GM18873 (cell line): Measurements from ENCODE around the gene ELP1.
"Not testable (repeated sequence)": the region's sequence is repeated elsewhere in the genome, so short reads cannot be mapped to it uniquely, and the experiment has no call there.

Source experiments
- ATAC-seq: cut with Tn5 transposase; IDR thresholded peaks from one replicate; pipeline ENCODE4 v1.9.1; 2021; ENCODE audit warnings: mild to moderate bottlenecking, moderate library complexity, moderate number of reproducible peaks; ENCODE audit not compliant: unreplicated experiment, low FRiP score

ELP1 gene

GRCh38 chr9:108854641-108855528, 79.0 kb downstream of the ELP1 start:
- no peak for ATAC-seq

DNA sequence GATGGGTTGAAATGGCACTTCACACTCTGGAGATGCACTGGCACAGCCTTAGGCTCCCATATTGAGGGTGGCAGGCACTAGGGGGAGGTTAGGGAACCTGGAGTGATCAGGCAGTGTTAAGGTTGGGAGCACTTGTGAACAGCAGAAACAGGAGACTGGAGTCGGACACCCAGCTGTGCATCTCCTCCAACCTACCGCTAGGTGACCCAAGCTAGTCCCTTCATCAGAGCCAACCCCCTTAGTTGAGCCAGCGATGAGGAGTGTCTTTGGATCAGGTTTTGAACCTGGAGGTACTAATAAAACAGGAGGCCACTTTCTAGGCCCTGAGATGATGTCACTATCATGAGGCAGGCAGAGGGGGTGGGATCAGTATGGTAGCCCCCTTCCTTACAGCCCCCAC, 79.8 kb downstream of the ELP1 start:
- no peak for ATAC-seq

- ATAC-seq = no peak
Measured at GRCh38 chr9:108852079-108852478, 81.8 kb downstream of the ELP1 start.

DNA sequence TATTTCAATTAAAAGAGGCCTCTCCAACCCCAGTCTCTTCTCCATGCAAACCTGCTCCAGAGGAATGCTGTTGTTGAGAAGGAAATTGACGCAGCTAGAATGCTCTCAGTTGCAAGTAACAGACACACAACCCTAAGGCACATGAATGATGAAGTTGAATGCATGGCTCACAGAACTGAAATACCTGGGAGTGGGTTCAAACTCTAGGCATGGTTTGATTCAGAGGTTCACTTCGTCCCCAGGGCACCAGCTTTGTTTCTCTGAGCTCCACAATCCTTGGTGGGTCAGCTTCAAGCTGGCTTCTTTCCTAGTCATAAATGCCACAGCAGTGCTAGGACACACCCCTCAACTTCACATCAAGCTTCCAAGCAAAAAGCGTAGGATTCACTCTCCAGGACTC, 82.8 kb downstream of the ELP1 start:
- ATAC-seq = no peak

GRCh38 chr9:108850293-108850897, 83.5 kb downstream of the ELP1 start:
- ATAC-seq = no peak

DNA sequence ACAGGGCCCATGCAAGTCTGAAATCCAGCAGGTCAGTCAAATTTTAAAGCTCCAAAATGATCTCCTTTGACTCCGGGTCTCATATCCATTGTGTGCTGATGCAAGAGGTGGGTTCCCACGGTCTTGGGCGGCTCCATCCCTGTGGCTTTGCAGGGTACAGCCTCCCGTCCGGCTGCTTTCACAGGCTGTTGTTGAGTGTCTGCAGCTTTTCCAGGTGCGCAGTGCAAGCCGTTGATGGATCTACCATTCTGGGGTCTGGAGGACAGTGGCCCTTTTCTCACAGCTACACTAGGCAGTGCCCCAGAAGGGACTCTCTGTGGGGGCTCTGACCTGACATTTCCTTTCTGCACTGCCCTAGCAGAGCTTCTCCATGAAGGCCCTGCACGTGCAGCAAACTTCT, 85.6 kb downstream of the ELP1 start:
- ATAC-seq = not testable (repeated sequence)

- no peak for ATAC-seq
Measured at GRCh38 chr9:108845947-108846346, 88.0 kb downstream of the ELP1 start.

GRCh38 chr9:108845507-108845906, 88.4 kb downstream of the ELP1 start:
- no peak for ATAC-seq

- ATAC-seq = no peak
Measured at GRCh38 chr9:108844856-108845255, 89.1 kb downstream of the ELP1 start.

GRCh38 chr9:108844391-108844790, 89.5 kb downstream of the ELP1 start:
- no peak for ATAC-seq

DNA sequence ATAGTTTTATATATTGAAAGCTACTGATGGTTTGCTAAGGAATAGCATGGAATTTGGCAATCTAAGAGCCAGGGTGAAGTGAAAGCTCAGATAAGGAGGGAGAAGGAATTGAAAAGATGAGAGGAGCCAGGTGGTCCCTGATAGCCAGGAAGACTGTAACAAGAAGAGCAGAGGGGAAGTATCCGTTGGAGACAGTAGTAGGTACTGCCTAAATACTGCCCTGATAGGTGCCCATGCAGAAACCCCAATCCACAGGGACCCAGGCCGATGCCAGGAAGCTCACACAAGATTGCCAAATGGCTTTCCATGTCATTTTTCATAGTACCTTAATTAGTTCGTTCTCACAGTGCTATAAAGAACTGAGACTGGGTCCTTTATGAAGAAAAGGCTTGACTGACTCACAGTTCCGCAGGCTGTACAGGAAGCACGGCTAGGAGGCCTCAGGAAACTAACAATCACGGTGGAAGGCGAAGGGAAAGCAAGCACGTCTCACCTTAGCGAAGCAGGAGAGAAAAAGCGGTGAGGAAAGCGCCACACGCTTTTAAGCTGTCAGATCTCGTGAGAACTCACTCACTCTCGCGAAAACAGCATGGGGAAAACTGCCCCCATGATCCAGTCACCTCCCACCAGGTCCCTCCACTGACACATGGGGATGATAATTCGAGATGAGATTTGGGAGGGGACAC, 91.2 kb downstream of the ELP1 start:
- ATAC-seq = no peak

- ATAC-seq = not testable (repeated sequence)
Measured at GRCh38 chr9:108839561-108839960, 94.4 kb downstream of the ELP1 start.

- ATAC-seq = no peak
Measured at GRCh38 chr9:108838017-108838416, 95.9 kb downstream of the ELP1 start.

DNA sequence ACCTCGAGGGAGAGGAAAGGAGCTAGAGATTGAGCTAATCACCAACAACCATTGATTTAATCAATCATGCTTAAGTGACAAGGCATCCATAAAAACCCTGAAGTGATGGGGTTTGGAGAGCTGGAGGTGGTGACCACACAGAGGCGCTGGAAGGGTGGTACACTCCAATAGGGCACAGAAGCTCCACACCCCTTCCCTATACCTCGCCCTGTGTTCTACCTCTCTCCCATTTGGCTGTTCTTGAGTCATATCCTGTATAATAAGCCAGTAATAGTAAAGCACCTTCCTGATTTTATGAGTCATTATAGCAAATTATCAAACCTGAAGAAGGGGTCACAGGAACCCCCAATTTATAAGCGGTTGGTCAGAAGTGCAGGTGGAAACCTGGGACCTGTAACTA, 96.4 kb downstream of the ELP1 start:
- no peak for ATAC-seq

DNA sequence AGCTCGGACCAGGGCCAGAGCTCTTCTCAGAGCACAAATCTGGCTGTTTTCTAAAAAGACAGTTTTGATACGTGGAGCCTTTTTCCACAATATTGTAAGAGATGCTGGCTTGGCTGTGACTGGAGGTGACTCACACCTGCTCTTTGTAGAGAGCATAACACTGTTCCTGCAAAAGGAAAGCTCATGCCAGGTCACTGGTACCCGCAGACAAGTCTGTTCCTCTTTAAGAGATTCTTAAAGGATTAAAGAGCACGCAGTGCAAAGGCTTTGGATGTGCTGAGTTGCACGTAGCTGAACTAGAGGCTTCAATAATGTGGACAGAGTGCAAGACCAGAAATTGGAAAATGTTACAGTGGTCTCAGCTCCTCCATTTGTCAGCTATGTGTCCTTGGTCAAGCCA, 97.1 kb downstream of the ELP1 start:
- ATAC-seq = no peak

DNA sequence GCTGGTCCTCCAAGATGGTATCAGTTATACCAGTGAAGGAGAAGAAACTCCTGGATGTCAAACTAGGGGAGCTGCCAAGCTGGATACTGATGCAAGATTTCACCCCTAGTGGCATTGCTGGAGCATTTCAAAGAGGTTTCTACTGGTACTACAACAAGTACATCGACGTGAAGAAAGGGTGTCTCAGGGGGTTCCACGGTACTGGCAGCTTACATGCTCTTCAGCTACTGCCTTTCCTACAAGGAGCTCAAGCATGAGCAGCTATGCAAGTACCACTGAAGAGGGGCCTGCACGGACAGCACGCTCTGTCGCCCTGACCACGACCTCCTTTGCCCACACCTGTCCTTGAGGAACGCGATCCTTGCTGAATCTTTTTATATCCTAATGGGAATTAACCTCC, 97.6 kb downstream of the ELP1 start:
- no peak for ATAC-seq

DNA sequence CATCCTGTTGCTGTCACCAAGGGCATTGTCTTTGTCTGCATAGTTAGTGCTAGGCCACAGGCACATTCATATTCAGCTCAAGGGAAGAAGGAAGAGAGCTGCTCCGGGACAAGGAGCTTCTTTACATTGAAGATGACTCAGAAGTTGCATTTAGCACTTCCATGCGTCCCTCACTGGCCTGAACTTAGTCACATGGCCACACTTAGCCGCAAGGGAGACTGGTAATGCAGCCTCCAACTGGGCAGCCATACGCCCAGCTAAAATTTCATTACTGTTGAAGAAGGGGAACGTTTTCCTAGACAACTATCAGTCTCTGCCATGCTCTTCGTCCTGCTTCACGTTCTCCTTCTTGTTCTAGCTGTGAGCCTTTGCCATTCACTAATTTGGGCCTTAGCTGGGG, 98.1 kb downstream of the ELP1 start:
- ATAC-seq = no peak

- ATAC-seq = no peak
Measured at GRCh38 chr9:108834959-108835665, 98.8 kb downstream of the ELP1 start.

GRCh38 chr9:108832179-108832500, 101.8 kb downstream of the ELP1 start:
- no peak for ATAC-seq

GRCh38 chr9:108831496-108832178, 102.3 kb downstream of the ELP1 start:
- no peak for ATAC-seq
